Measurements from ENCODE around the gene DRC1.

DRC1 gene

GRCh38 chr2:26399771-26400376 is 1.8 kb upstream of the DRC1 start:
- no peaks in the 10 kb centered on the region for H3K27me3 ChIP-seq (ENCODE audit: insufficient read depth, insufficient read length)
- H3K9me3 ChIP-seq (ENCODE audit: insufficient read depth, low read length): no peaks in the 10 kb centered on the region
- no peak overlapping the region for H3K4me3 ChIP-seq (ENCODE audit: insufficient read length, low read depth)
- DNase-seq (ENCODE audit: low read depth, low spot score): no peak
- H3K4me1 ChIP-seq (ENCODE audit: insufficient read depth, insufficient read length): peaks cover 2% of the 10 kb centered on the region
- H3K36me3 ChIP-seq (ENCODE audit: insufficient read depth, insufficient read length, low read length): no peaks in the 10 kb centered on the region
- TF ChIP-seq YY1 (IDR thresholded peaks at IDR 0.05; ENCODE audit: insufficient read depth, insufficient read length) (no peak), SUZ12 (IDR thresholded peaks at IDR 0.05; ENCODE audit: extremely low read depth, insufficient read depth, insufficient read length) (no peak), ZNF274 (IDR thresholded peaks at IDR 0.05; ENCODE audit: low read depth, low read length) (no peak)
- H3K9ac ChIP-seq (ENCODE audit: insufficient read length, low read depth): no peak overlapping the region

- Histone ChIP-seq H3K27me3 (ENCODE audit: insufficient read depth, insufficient read length) (no peaks in the 10 kb centered on the region), H3K36me3 (ENCODE audit: insufficient read depth, insufficient read length, low read length) (no peaks in the 10 kb centered on the region), H3K4me1 (ENCODE audit: insufficient read depth, insufficient read length) (peaks cover 2% of the 10 kb centered on the region), H3K9ac (ENCODE audit: insufficient read length, low read depth) (no peak overlapping the region), H3K4me3 (ENCODE audit: insufficient read length, low read depth) (no peak overlapping the region), H3K9me3 (ENCODE audit: insufficient read depth, low read length) (no peaks in the 10 kb centered on the region)
- DNase-seq (ENCODE audit: low read depth, low spot score): no peak
- TF ChIP-seq YY1 (IDR thresholded peaks at IDR 0.05; ENCODE audit: insufficient read depth, insufficient read length): no peak
- no peak for TF ChIP-seq SUZ12 (IDR thresholded peaks at IDR 0.05; ENCODE audit: extremely low read depth, insufficient read depth, insufficient read length)
- TF ChIP-seq ZNF274 (IDR thresholded peaks at IDR 0.05; ENCODE audit: low read depth, low read length): no peak
Observed at GRCh38 chr2:26400723-26401122, 997 bp upstream of the DRC1 start.

GRCh38 chr2:26407526-26407925 is 5.8 kb downstream of the DRC1 start:
- TF ChIP-seq ZNF274 (IDR thresholded peaks at IDR 0.05; ENCODE audit: low read depth, low read length) (no peak), SUZ12 (IDR thresholded peaks at IDR 0.05; ENCODE audit: extremely low read depth, insufficient read depth, insufficient read length) (no peak), YY1 (IDR thresholded peaks at IDR 0.05; ENCODE audit: insufficient read depth, insufficient read length) (no peak)
- no peaks in the 10 kb centered on the region for H3K36me3 ChIP-seq (ENCODE audit: insufficient read depth, insufficient read length, low read length)
- H3K9me3 ChIP-seq (ENCODE audit: insufficient read depth, low read length): no peaks in the 10 kb centered on the region
- no peaks in the 10 kb centered on the region for H3K27me3 ChIP-seq (ENCODE audit: insufficient read depth, insufficient read length)
- H3K9ac ChIP-seq (ENCODE audit: insufficient read length, low read depth): no peak overlapping the region
- H3K4me3 ChIP-seq (ENCODE audit: insufficient read length, low read depth): no peak overlapping the region
- H3K4me1 ChIP-seq (ENCODE audit: insufficient read depth, insufficient read length): no peaks in the 10 kb centered on the region
- DNase-seq (ENCODE audit: low read depth, low spot score): no peak

GRCh38 chr2:26409785-26410184 is 8.1 kb downstream of the DRC1 start:
- no peak overlapping the region for H3K9ac ChIP-seq (ENCODE audit: insufficient read length, low read depth)
- TF ChIP-seq ZNF274 (IDR thresholded peaks at IDR 0.05; ENCODE audit: low read depth, low read length): no peak

GRCh38 chr2:26410764-26411243 is 9.1 kb downstream of the DRC1 start:
- no peak for DNase-seq (ENCODE audit: low read depth, low spot score)
- H3K36me3 ChIP-seq (ENCODE audit: insufficient read depth, insufficient read length, low read length): no peaks in the 10 kb centered on the region
- no peak overlapping the region for H3K9ac ChIP-seq (ENCODE audit: insufficient read length, low read depth)
- no peak overlapping the region for H3K4me3 ChIP-seq (ENCODE audit: insufficient read length, low read depth)
- no peak for TF ChIP-seq YY1 (IDR thresholded peaks at IDR 0.05; ENCODE audit: insufficient read depth, insufficient read length)
- no peak for TF ChIP-seq ZNF274 (IDR thresholded peaks at IDR 0.05; ENCODE audit: low read depth, low read length)
- no peak for TF ChIP-seq SUZ12 (IDR thresholded peaks at IDR 0.05; ENCODE audit: extremely low read depth, insufficient read depth, insufficient read length)
- no peaks in the 10 kb centered on the region for H3K9me3 ChIP-seq (ENCODE audit: insufficient read depth, low read length)
- H3K4me1 ChIP-seq (ENCODE audit: insufficient read depth, insufficient read length): no peaks in the 10 kb centered on the region
- H3K27me3 ChIP-seq (ENCODE audit: insufficient read depth, insufficient read length): no peaks in the 10 kb centered on the region

More at GRCh38 chr2:26409785-26410184, 8.1 kb downstream of the DRC1 start:
- Histone ChIP-seq H3K27me3 (ENCODE audit: insufficient read depth, insufficient read length) (no peaks in the 10 kb centered on the region), H3K4me1 (ENCODE audit: insufficient read depth, insufficient read length) (no peaks in the 10 kb centered on the region), H3K4me3 (ENCODE audit: insufficient read length, low read depth) (no peak overlapping the region), H3K36me3 (ENCODE audit: insufficient read depth, insufficient read length, low read length) (no peaks in the 10 kb centered on the region), H3K9me3 (ENCODE audit: insufficient read depth, low read length) (no peaks in the 10 kb centered on the region)
- no peak for DNase-seq (ENCODE audit: low read depth, low spot score)

- TF ChIP-seq SUZ12 (IDR thresholded peaks at IDR 0.05; ENCODE audit: extremely low read depth, insufficient read depth, insufficient read length) (no peak), YY1 (IDR thresholded peaks at IDR 0.05; ENCODE audit: insufficient read depth, insufficient read length) (no peak), ZNF274 (IDR thresholded peaks at IDR 0.05; ENCODE audit: low read depth, low read length) (no peak)
- no peak for DNase-seq (ENCODE audit: low read depth, low spot score)
- H3K4me3 ChIP-seq (ENCODE audit: insufficient read length, low read depth): no peak overlapping the region
Observed at GRCh38 chr2:26411419-26411818, 9.7 kb downstream of the DRC1 start.

GRCh38 chr2:26412091-26412673 is 10.5 kb downstream of the DRC1 start:
- TF ChIP-seq ZNF274 (IDR thresholded peaks at IDR 0.05; ENCODE audit: low read depth, low read length) (no peak), SUZ12 (IDR thresholded peaks at IDR 0.05; ENCODE audit: extremely low read depth, insufficient read depth, insufficient read length) (no peak), YY1 (IDR thresholded peaks at IDR 0.05; ENCODE audit: insufficient read depth, insufficient read length) (no peak)
- no peak for DNase-seq (ENCODE audit: low read depth, low spot score)

More at GRCh38 chr2:26411419-26411818, 9.7 kb downstream of the DRC1 start:
- Histone ChIP-seq H3K9me3 (ENCODE audit: insufficient read depth, low read length) (no peaks in the 10 kb centered on the region), H3K4me1 (ENCODE audit: insufficient read depth, insufficient read length) (no peaks in the 10 kb centered on the region), H3K9ac (ENCODE audit: insufficient read length, low read depth) (no peak overlapping the region), H3K36me3 (ENCODE audit: insufficient read depth, insufficient read length, low read length) (no peaks in the 10 kb centered on the region), H3K27me3 (ENCODE audit: insufficient read depth, insufficient read length) (no peaks in the 10 kb centered on the region)

More at GRCh38 chr2:26412091-26412673, 10.5 kb downstream of the DRC1 start:
- Histone ChIP-seq H3K4me1 (ENCODE audit: insufficient read depth, insufficient read length) (no peaks in the 10 kb centered on the region), H3K27me3 (ENCODE audit: insufficient read depth, insufficient read length) (no peaks in the 10 kb centered on the region), H3K4me3 (ENCODE audit: insufficient read length, low read depth) (no peak overlapping the region), H3K9me3 (ENCODE audit: insufficient read depth, low read length) (no peaks in the 10 kb centered on the region), H3K9ac (ENCODE audit: insufficient read length, low read depth) (no peak overlapping the region), H3K36me3 (ENCODE audit: insufficient read depth, insufficient read length, low read length) (no peaks in the 10 kb centered on the region)

Measured in NT2/D1 (cell line).